Heart right ventricle (tissue), 16 donors: ENCODE measurements around the gene FOXP2. TPM values are rescaled to one million over a fixed set of nuclear protein-coding genes. Genes with fewer than 3 reads are reported as not detected.

Experiments
- ATAC-seq, 8 donors: fragments of 200-7000 bp; cut with Tn5 transposase; one replicate each; pipeline ENCODE4 v1.9.1; 2020; ENCODE audit warnings: mild to moderate bottlenecking in 8 of 8, moderate library complexity in 8 of 8, moderate number of reproducible peaks in 1 of 8
- DNase-seq, 2 donors: peaks; one replicate each; pipeline ENCODE4 v3.0.0-alpha.2; 2020
- H3K27ac ChIP-seq, 10 donors: fragments of 200-600 bp; sonication (generic) in 2 of 10; one replicate each; pipeline versions ENCODE4 v1.5.0 to v1.8.0; 2020 to 2022; ENCODE audit warnings: mild to moderate bottlenecking in 3 of 10
- H3K27me3 ChIP-seq, 7 donors: fragments of 200-600 bp; one replicate each; pipeline ENCODE4 v1.8.0; 2021 to 2022; ENCODE audit warnings: mild to moderate bottlenecking in 2 of 7
- H3K36me3 ChIP-seq, 9 donors: fragments of 200-600 bp; sonication (generic) in 1 of 9; one replicate each; pipeline versions ENCODE4 v1.5.0 to v1.8.0; 2020 to 2022; ENCODE audit warnings: mild to moderate bottlenecking in 2 of 9
- H3K4me1 ChIP-seq, 9 donors: fragments of 200-600 bp; sonication (generic) in 1 of 9; one replicate each; pipeline versions ENCODE4 v1.5.0 to v1.8.0; 2020 to 2022; ENCODE audit warnings: mild to moderate bottlenecking in 4 of 9
- H3K4me3 ChIP-seq, 10 donors: fragments of 200-600 bp; sonication (generic) in 2 of 10; one replicate each; pipeline versions ENCODE4 v1.5.0 to v1.8.0; 2020 to 2022; ENCODE audit warnings: mild to moderate bottlenecking in 7 of 10, moderate library complexity in 2 of 10
- H3K9me3 ChIP-seq, 11 donors: fragments of 200-600 bp in 10 of 11; sonication (generic) in 2 of 11; one replicate each; pipeline versions ENCODE4 v1.5.0 to v1.8.0; 2013 to 2022; ENCODE audit warnings: mild to moderate bottlenecking in 2 of 11, control low read depth in 1 of 11, moderate library complexity in 1 of 11
- CTCF ChIP-seq, 9 donors: fragments of 200-600 bp; sonication (generic) in 2 of 9; IDR thresholded peaks; one replicate each; pipeline versions ENCODE4 v1.5.0 to v1.8.0; 2021 to 2022; ENCODE audit warnings: antibody characterized with exemption in 9 of 9, mild to moderate bottlenecking in 5 of 9, moderate library complexity in 1 of 9
- WGBS, 2 donors: extraction: QIAGEN DNeasy Blood & Tissue Kit; methylation state at CpG; one replicate each; pipeline ENCODE4 v1.1.7; 2013; ENCODE audit warnings: inconsistent platforms in 1 of 2; 5-methylcytosine and 5-hydroxymethylcytosine counted together
- intact Hi-C, 10 donors: fragments of 100-400 bp; cut with DNase I; formaldehyde crosslinking; loops; one replicate each; pipeline versions ENCODE4 v1.11.1 to v1.14.2; 2022
- polyA plus RNA-seq, 2 donors: library from polyadenylated mRNA; stranded (reverse); fragments of 200-250 nt; gene quantifications; one replicate each; pipeline ENCODE4 v1.2.3, GENCODE V29; 2013
- total RNA-seq, 10 donors: library from RNA; stranded (reverse); fragmentation: NEBNext Ultra II Directional in 3 of 10; extraction: Animal tissue kit (Norgen Biotek cat#: 25700) in 3 of 10; gene quantifications; one replicate each; pipeline versions ENCODE4 v1.2.1 to v1.2.4, GENCODE V29; 2021 to 2023
- donor health status: Arrhythmogenic right ventricular cardiomyopathy.
- donor health status: ischemic (EF 13 %, LVEDD 7.1; RV severe dilation, severe dysfunction).
- donor health status: healthy with polysubstance abuse.
- donor health status: DM: no; HTN: yes; CAD: no.
- donor health status: DM: no; HTN: no; CAD: no.
- donor health status: ischemic (EF 25% LVEDD 6.9; RV normal size, moderate dysfunction).
- donor health status: ischemic (EF 25% LVEDD 5.7; RV mildly dilated, moderate dysfunction).
- donor health status: healthy.
- donor health status: DM: yes; HTN: yes; CAD: no.
- donor health status: Ischemic cardiomyopathy.
- donor health status: ischemic (EF 35%, LVEDD 5.7; RV mildly dilated, moderate dysfunction).
- donor health status: nonischemic (EF 11% LVEDD 7.7; RV severe dilation, severe dysfunction).
- donor health status: DM: yes; HTN: yes; CAD: no.
- donor health status: PGD.
- donor health status: ischemic (EF 29% LVEDD 5.4; RV normal size, mild dysfunction).
- donor health status: nonischemic (EF 23%, LVEDD 6.1; RV moderate dilation, normal function).

The FOXP2 gene
- total and polyA plus RNA-seq, 12 donors, result 0.16 to 4.7 (median 1.9) TPM

- no peak overlapping the region for H3K27ac ChIP-seq
- 79 to 82% methylated on average over 3 of the region's 3 CpGs for WGBS, 2 donors
- H3K4me3 ChIP-seq, result no peak overlapping the region
- intact Hi-C loops, result no loop called here
- H3K9me3 ChIP-seq, result no peaks in the 10 kb centered on the region
- no peaks in the 10 kb centered on the region for H3K4me1 ChIP-seq
- H3K27me3 ChIP-seq, result no peaks in the 10 kb centered on the region
- no peak for TF ChIP-seq CTCF (IDR thresholded peaks at IDR 0.05)
- ATAC-seq, result no peak
- H3K36me3 ChIP-seq, result no peaks in the 10 kb centered on the region
- DNase-seq, result no peak
Measured at GRCh38 chr7:114718861-114719260, 304.2 kb downstream of the FOXP2 start.

GRCh38 chr7:114720725-114721124 lies 306.1 kb downstream of the FOXP2 start:
- Histone ChIP-seq H3K4me3 (no peak overlapping the region), H3K4me1 (no peaks in the 10 kb centered on the region), H3K36me3 (no peaks in the 10 kb centered on the region), H3K9me3 (no peaks in the 10 kb centered on the region), H3K27ac (no peak overlapping the region), H3K27me3 (no peaks in the 10 kb centered on the region)
- no peak for TF ChIP-seq CTCF (IDR thresholded peaks at IDR 0.05)
- DNase-seq (no peak), ATAC-seq (no peak)
- WGBS, 2 donors, result 49 to 51% methylated on average over 4 of the region's 4 CpGs
- intact Hi-C loops, result no loop called here

- ATAC-seq, result no peak
- Histone ChIP-seq H3K4me3 (no peak overlapping the region), H3K36me3 (no peaks in the 10 kb centered on the region), H3K9me3 (peaks cover 0 to 8% (median 0%) of the 10 kb centered on the region in 11 donors), H3K27me3 (no peaks in the 10 kb centered on the region), H3K4me1 (no peaks in the 10 kb centered on the region), H3K27ac (no peak overlapping the region)
- DNase-seq, result no peak
- intact Hi-C loops, result no loop called here
- no peak for TF ChIP-seq CTCF (IDR thresholded peaks at IDR 0.05)
Measured at GRCh38 chr7:114722562-114722961, 307.9 kb downstream of the FOXP2 start.

GRCh38 chr7:114723308-114723707 lies 308.7 kb downstream of the FOXP2 start:
- Histone ChIP-seq H3K27ac (no peak overlapping the region), H3K4me3 (no peak overlapping the region), H3K9me3 (peaks cover 0 to 9% (median 0%) of the 10 kb centered on the region in 11 donors), H3K36me3 (no peaks in the 10 kb centered on the region), H3K27me3 (no peaks in the 10 kb centered on the region), H3K4me1 (no peaks in the 10 kb centered on the region)
- 76 to 81% methylated on average over 1 of the region's 1 CpG for WGBS, 2 donors
- DNase-seq (no peak), ATAC-seq (no peak)
- no peak for TF ChIP-seq CTCF (IDR thresholded peaks at IDR 0.05)
- intact Hi-C loops, result no loop called here
